GM12878 (cell line): ENCODE results near the gene RALGAPA2.

Source experiments
- HDAC6 ChIP-seq: fragments of 200-600 bp; sonication (generic); IDR thresholded peaks from one replicate; pipeline ENCODE4 v1.8.0; 2017; ENCODE audit warnings: antibody characterized with exemption; ENCODE audit not compliant: unreplicated experiment
- NRF1 ChIP-seq: conservative IDR thresholded peaks from 2 replicates; pipeline ENCODE4 v1.6.1; 2011; ENCODE audit warnings: mild to moderate bottlenecking, low read depth, low read length, improper control_type of control experiment
- PAX5 ChIP-seq: IDR thresholded peaks from 2 replicates; pipeline ENCODE4 v1.6.1; 2011; ENCODE audit warnings: low read depth, low read length, borderline replicate concordance
- POLR2AphosphoS5 ChIP-seq: IDR thresholded peaks from 2 replicates; pipeline ENCODE4 v1.6.1; 2011; ENCODE audit warnings: mild to moderate bottlenecking, low read length, inconsistent platforms
- SUZ12 ChIP-seq: fragments of 200-600 bp; sonication (generic); IDR thresholded peaks from one replicate; pipeline ENCODE4 v1.6.1; 2018; ENCODE audit warnings: antibody characterized with exemption, mild to moderate bottlenecking; ENCODE audit not compliant: unreplicated experiment
- YY1 ChIP-seq: IDR thresholded peaks from 2 replicates; pipeline ENCODE4 v1.6.1; 2011; ENCODE audit warnings: low read depth, mild to moderate bottlenecking, low read length
- TF ChIP-seq, protein P1 (sequence below), 3 experiments: IDR thresholded peaks in 2 of 3; conservative IDR thresholded peaks in 1 of 3; 2 replicates each; pipeline ENCODE4 v1.5.1; 2011; ENCODE audit warnings: low read depth in 3 of 3, low read length in 3 of 3, mild to moderate bottlenecking in 3 of 3, control low read depth in 2 of 3, moderate library complexity in 2 of 3, inconsistent platforms in 1 of 3, mixed read lengths in 1 of 3; ENCODE audit not compliant: control insufficient read depth in 2 of 3, insufficient read depth in 1 of 3; ENCODE audit errors: extremely low read depth in 1 of 3
- TF ChIP-seq, protein P2 (sequence below): fragments of 450-650 bp; IDR thresholded peaks from 2 replicates; pipeline ENCODE4 v1.6.1; 2014; ENCODE audit warnings: mild to moderate bottlenecking
- TF ChIP-seq, protein P3 (sequence below): IDR thresholded peaks from 2 replicates; pipeline ENCODE4 v1.6.1; 2011; ENCODE audit warnings: mild to moderate bottlenecking, low read depth, low read length, moderate library complexity; ENCODE audit not compliant: insufficient replicate concordance
- TF ChIP-seq, protein P4 (sequence below): fragments of 450-650 bp; IDR thresholded peaks from 2 replicates; pipeline ENCODE4 v1.6.1; 2017; ENCODE audit warnings: mild to moderate bottlenecking
- TF ChIP-seq, protein P5 (sequence below): IDR thresholded peaks from 2 replicates; pipeline ENCODE4 v1.6.1; 2012; ENCODE audit warnings: low read length, inconsistent platforms
- TF ChIP-seq, protein P6 (sequence below): IDR thresholded peaks from 2 replicates; pipeline ENCODE4 v1.6.1; 2012; ENCODE audit warnings: low read depth, low read length, improper control_type of control experiment

DNA sequence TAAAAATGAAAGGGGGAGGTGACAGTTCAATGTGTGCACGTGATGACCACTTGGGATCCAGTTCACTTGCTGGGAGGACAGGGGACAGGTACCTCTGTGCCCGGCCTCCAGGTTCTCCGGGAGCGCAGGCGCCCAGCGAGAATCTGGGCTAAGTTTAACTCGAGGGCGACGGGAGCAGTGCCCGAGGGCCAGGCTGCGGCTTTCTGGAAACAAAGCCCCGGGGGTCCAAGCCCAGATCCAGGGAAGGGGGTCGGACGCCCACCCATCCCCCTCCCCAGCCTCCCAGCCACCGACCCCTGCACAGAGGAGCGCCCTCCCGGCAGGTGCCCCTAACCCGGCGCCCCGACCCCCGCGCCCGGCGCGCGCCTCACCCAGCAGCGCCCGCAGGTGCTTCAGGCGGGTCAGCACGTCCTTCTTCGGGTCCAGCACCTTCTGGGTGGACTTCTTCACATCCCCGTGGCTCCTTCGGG, 405 bp downstream of the RALGAPA2 start:
- TF ChIP-seq, protein P1, sequence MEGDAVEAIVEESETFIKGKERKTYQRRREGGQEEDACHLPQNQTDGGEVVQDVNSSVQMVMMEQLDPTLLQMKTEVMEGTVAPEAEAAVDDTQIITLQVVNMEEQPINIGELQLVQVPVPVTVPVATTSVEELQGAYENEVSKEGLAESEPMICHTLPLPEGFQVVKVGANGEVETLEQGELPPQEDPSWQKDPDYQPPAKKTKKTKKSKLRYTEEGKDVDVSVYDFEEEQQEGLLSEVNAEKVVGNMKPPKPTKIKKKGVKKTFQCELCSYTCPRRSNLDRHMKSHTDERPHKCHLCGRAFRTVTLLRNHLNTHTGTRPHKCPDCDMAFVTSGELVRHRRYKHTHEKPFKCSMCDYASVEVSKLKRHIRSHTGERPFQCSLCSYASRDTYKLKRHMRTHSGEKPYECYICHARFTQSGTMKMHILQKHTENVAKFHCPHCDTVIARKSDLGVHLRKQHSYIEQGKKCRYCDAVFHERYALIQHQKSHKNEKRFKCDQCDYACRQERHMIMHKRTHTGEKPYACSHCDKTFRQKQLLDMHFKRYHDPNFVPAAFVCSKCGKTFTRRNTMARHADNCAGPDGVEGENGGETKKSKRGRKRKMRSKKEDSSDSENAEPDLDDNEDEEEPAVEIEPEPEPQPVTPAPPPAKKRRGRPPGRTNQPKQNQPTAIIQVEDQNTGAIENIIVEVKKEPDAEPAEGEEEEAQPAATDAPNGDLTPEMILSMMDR (IDR thresholded peaks at IDR 0.05 in 2 of 3, conservative IDR thresholded peaks at IDR 0.05 in 1 of 3; ENCODE audit: control insufficient read depth in 2 of 3, extremely low read depth in 1 of 3, insufficient read depth in 1 of 3, low read depth in 3 of 3, low read length in 3 of 3) = no peak
- no peak for TF ChIP-seq POLR2AphosphoS5
- TF ChIP-seq, protein P2, sequence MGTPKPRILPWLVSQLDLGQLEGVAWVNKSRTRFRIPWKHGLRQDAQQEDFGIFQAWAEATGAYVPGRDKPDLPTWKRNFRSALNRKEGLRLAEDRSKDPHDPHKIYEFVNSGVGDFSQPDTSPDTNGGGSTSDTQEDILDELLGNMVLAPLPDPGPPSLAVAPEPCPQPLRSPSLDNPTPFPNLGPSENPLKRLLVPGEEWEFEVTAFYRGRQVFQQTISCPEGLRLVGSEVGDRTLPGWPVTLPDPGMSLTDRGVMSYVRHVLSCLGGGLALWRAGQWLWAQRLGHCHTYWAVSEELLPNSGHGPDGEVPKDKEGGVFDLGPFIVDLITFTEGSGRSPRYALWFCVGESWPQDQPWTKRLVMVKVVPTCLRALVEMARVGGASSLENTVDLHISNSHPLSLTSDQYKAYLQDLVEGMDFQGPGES = no peak
- no peak for TF ChIP-seq PAX5
- TF ChIP-seq SUZ12 = no peak
- TF ChIP-seq, protein P3, sequence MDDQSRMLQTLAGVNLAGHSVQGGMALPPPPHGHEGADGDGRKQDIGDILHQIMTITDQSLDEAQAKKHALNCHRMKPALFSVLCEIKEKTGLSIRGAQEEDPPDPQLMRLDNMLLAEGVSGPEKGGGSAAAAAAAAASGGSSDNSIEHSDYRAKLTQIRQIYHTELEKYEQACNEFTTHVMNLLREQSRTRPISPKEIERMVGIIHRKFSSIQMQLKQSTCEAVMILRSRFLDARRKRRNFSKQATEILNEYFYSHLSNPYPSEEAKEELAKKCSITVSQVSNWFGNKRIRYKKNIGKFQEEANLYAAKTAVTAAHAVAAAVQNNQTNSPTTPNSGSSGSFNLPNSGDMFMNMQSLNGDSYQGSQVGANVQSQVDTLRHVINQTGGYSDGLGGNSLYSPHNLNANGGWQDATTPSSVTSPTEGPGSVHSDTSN = no peak
- TF ChIP-seq, protein P4, sequence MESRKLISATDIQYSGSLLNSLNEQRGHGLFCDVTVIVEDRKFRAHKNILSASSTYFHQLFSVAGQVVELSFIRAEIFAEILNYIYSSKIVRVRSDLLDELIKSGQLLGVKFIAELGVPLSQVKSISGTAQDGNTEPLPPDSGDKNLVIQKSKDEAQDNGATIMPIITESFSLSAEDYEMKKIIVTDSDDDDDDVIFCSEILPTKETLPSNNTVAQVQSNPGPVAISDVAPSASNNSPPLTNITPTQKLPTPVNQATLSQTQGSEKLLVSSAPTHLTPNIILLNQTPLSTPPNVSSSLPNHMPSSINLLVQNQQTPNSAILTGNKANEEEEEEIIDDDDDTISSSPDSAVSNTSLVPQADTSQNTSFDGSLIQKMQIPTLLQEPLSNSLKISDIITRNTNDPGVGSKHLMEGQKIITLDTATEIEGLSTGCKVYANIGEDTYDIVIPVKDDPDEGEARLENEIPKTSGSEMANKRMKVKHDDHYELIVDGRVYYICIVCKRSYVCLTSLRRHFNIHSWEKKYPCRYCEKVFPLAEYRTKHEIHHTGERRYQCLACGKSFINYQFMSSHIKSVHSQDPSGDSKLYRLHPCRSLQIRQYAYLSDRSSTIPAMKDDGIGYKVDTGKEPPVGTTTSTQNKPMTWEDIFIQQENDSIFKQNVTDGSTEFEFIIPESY = no peak
- TF ChIP-seq HDAC6 = no peak
- TF ChIP-seq, protein P5, sequence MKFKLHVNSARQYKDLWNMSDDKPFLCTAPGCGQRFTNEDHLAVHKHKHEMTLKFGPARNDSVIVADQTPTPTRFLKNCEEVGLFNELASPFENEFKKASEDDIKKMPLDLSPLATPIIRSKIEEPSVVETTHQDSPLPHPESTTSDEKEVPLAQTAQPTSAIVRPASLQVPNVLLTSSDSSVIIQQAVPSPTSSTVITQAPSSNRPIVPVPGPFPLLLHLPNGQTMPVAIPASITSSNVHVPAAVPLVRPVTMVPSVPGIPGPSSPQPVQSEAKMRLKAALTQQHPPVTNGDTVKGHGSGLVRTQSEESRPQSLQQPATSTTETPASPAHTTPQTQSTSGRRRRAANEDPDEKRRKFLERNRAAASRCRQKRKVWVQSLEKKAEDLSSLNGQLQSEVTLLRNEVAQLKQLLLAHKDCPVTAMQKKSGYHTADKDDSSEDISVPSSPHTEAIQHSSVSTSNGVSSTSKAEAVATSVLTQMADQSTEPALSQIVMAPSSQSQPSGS = no peak
- no peak for TF ChIP-seq NRF1
- no peak for TF ChIP-seq YY1
- TF ChIP-seq, protein P6, sequence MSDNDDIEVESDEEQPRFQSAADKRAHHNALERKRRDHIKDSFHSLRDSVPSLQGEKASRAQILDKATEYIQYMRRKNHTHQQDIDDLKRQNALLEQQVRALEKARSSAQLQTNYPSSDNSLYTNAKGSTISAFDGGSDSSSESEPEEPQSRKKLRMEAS = no peak
